ENCODE data around the gene ZMIZ1. TPM values are rescaled to one million over a fixed set of nuclear protein-coding genes. Genes with fewer than 3 reads are reported as not detected.

Gene ZMIZ1
- total RNA-seq, 2 donors from 2014 or later: 27.2 to 42.2 TPM

DNA sequence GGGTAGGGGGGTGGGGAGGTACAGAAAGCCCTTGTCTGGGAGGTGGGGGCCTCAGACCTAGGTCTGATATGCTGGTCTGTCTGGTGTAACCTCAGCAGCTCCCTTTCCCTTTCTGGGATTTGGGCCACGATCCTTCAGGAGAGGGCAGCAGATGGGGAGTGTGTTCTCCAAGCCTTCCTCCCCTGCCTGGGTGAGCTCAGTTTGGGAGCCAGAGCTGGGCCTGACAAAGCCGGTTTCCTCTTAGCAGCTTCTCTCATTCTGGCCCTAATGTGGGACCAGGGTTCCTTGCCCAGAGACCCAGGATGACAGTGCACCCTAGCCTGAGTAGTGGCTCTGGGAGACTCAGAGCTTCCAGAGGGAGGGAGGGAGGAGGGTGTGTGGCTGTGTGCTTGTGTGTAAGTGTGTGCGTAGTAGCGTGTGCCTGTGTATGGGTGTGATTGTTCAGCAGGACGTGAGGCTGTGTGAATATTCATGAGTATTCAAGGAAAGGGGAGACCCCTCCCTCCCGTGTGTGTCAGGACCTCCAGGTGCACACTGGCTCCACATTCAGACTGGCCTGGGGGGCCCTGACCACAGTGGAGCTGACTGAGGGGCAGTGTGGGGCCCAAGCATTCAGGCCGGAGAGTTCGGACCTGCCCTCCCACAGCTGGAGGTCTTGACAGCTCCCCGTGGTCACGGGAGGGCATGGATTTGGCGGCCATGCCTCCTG is 96.5 kb downstream of the ZMIZ1 start:
- ATAC-seq (no peak), DNase-seq (no peak)
- Histone ChIP-seq H3K27me3 (no peaks in the 10 kb centered on the region), H3K9me3 (no peaks in the 10 kb centered on the region), H3K27ac (peak overlapping the region in 1 of 4 donors; percentile 34), H3K4me3 (no peak overlapping the region), H3K36me3 (replicated peaks in 1 of 2; ENCODE audit: insufficient read depth in 1 of 2, low read depth in 2 of 2) (peaks cover 2 to 7% of the 10 kb centered on the region in 2 donors), H3K4me1 (peaks cover 28% of the 10 kb centered on the region)
- WGBS, 2 donors: 85 to 87% methylated on average over 7 to 11 of the region's 11 CpGs
- TF ChIP-seq, protein P1, sequence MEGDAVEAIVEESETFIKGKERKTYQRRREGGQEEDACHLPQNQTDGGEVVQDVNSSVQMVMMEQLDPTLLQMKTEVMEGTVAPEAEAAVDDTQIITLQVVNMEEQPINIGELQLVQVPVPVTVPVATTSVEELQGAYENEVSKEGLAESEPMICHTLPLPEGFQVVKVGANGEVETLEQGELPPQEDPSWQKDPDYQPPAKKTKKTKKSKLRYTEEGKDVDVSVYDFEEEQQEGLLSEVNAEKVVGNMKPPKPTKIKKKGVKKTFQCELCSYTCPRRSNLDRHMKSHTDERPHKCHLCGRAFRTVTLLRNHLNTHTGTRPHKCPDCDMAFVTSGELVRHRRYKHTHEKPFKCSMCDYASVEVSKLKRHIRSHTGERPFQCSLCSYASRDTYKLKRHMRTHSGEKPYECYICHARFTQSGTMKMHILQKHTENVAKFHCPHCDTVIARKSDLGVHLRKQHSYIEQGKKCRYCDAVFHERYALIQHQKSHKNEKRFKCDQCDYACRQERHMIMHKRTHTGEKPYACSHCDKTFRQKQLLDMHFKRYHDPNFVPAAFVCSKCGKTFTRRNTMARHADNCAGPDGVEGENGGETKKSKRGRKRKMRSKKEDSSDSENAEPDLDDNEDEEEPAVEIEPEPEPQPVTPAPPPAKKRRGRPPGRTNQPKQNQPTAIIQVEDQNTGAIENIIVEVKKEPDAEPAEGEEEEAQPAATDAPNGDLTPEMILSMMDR (IDR thresholded peaks at IDR 0.05): no peak
- TF ChIP-seq POLR2A (IDR thresholded peaks at IDR 0.05): no peak
- intact Hi-C loops (cut with DNase I): no loop called here

DNA sequence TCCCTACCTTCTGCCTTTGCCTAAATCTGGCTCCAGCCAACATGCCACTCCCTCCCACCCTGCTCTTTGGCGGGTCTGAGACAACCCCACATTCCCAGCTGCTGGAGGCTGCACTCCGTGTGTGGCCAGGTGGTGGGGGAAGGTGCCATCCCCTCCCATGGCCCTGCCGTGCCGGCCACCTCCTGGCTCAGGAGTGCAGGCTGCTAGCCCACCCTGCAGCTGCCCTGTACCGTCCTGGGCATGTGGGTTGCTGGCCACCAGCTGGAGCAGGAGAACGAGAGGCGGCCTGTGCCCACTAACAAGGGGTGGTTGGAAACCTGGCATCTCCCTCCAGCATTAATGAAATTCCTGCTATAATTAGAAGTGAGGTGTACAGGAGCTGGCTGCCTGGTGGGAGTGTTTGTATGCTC is 97.6 kb downstream of the ZMIZ1 start:
- DNase-seq (no peak), ATAC-seq (no peak)
- H3K27me3 ChIP-seq: no peaks in the 10 kb centered on the region
- no peaks in the 10 kb centered on the region for H3K9me3 ChIP-seq
- no peak overlapping the region for H3K4me3 ChIP-seq
- WGBS, 2 donors: 74 to 85% methylated on average over 5 to 7 of the region's 7 CpGs
- TF ChIP-seq POLR2A (IDR thresholded peaks at IDR 0.05): no peak
- TF ChIP-seq, protein P1 (IDR thresholded peaks at IDR 0.05): no peak
- intact Hi-C loops (cut with DNase I): no loop called here
- peaks cover 17% of the 10 kb centered on the region for H3K4me1 ChIP-seq
- H3K36me3 ChIP-seq (replicated peaks in 1 of 2; ENCODE audit: insufficient read depth in 1 of 2, low read depth in 2 of 2): peaks cover 2 to 7% of the 10 kb centered on the region in 2 donors
- no peak overlapping the region for H3K27ac ChIP-seq

DNA sequence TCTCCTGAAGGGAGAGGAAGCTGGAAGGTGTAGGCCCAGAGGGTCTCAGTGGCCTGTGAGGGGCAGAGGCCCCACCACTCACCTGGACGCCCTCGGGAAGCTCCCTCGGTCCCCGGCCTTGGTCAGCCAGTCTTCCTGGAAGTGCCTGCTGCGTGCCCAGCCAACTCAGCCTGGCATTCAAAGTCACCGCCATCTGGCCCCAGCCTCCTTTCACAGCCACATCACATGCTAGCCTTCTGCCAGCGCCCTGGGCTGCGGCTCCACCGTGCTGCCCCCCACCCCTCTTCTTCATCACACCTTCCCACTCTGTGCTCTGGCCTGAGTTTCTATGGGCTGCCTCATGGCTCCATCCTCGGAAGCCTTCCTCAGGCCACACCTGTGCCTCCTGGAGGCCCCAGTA is 98.0 kb downstream of the ZMIZ1 start:
- Histone ChIP-seq H3K4me3 (no peak overlapping the region), H3K36me3 (replicated peaks in 1 of 2; ENCODE audit: insufficient read depth in 1 of 2, low read depth in 2 of 2) (peaks cover 2 to 7% of the 10 kb centered on the region in 2 donors), H3K27me3 (no peaks in the 10 kb centered on the region), H3K9me3 (no peaks in the 10 kb centered on the region), H3K4me1 (peaks cover 17% of the 10 kb centered on the region), H3K27ac (no peak overlapping the region)
- DNase-seq (no peak), ATAC-seq (no peak)
- intact Hi-C loops (cut with DNase I): no loop called here
- 85 to 87% methylated on average over 5 to 10 of the region's 10 CpGs for WGBS, 2 donors
- no peak for TF ChIP-seq POLR2A (IDR thresholded peaks at IDR 0.05)
- TF ChIP-seq, protein P1 (IDR thresholded peaks at IDR 0.05): no peak

DNA sequence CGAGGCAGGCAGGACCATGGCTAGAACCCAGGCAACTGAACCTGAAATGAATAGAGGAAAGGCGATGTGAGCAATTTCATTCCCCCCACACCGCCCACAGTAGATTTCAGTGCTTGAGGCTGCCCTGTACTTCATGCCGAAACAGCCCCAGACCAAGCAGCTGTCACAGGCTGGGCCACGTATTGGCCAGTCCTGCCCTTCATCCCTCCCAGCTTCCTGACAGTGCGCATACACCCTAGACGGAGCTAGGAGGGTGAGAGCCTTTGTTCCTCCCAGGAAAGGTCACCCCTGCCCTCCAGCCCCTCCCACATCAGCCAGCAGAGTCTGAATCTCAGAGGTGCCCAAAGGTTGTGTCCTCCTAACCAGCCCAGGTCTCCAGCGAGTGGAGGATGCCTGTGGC is 98.8 kb downstream of the ZMIZ1 start:
- TF ChIP-seq, protein P1 (IDR thresholded peaks at IDR 0.05): no peak
- TF ChIP-seq POLR2A (IDR thresholded peaks at IDR 0.05): no peak
- intact Hi-C loops (cut with DNase I): no loop called here
- ATAC-seq (no peak), DNase-seq (no peak)
- no peak overlapping the region for H3K27ac ChIP-seq
- no peak overlapping the region for H3K4me3 ChIP-seq
- peaks cover 2 to 7% of the 10 kb centered on the region in 2 donors for H3K36me3 ChIP-seq (replicated peaks in 1 of 2; ENCODE audit: insufficient read depth in 1 of 2, low read depth in 2 of 2)
- H3K27me3 ChIP-seq: no peaks in the 10 kb centered on the region
- 79 to 89% methylated on average over 7 to 8 of the region's 8 CpGs for WGBS, 2 donors
- no peaks in the 10 kb centered on the region for H3K9me3 ChIP-seq
- H3K4me1 ChIP-seq: peaks cover 15% of the 10 kb centered on the region

DNA sequence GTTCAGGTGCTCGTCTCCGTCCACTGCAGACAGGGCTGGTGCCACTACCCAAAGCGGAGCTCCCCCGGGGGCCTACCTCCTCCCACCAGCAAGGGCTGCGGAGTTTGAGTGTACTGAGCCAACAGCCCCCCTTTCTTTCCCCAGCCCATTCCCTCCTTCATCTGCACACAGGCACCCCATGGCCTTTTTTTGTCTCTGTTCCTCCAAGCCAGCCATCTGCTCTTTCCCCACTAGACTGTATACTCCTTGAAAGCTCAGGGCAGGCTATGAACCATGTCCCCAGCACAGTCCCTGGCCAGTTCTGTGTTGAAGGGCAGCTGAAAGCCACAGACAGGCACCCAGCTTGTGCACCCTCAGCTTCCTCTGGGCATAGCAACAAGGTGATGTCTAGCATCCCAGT is 99.4 kb downstream of the ZMIZ1 start:
- intact Hi-C loops (cut with DNase I): no loop called here
- WGBS, 2 donors: 97 to 100% methylated on average over 5 of the region's 5 CpGs
- no peak overlapping the region for H3K27ac ChIP-seq
- TF ChIP-seq, protein P1 (IDR thresholded peaks at IDR 0.05): no peak
- TF ChIP-seq POLR2A (IDR thresholded peaks at IDR 0.05): no peak
- no peaks in the 10 kb centered on the region for H3K27me3 ChIP-seq
- no peaks in the 10 kb centered on the region for H3K9me3 ChIP-seq
- DNase-seq (no peak), ATAC-seq (no peak)
- H3K36me3 ChIP-seq (replicated peaks in 1 of 2; ENCODE audit: insufficient read depth in 1 of 2, low read depth in 2 of 2): peaks cover 2 to 7% of the 10 kb centered on the region in 2 donors
- peaks cover 9% of the 10 kb centered on the region for H3K4me1 ChIP-seq
- no peak overlapping the region for H3K4me3 ChIP-seq

All from body of pancreas (tissue), 4 donors.